Mesenchymal stem cell (in vitro differentiated cells and primary cell): Measurements from ENCODE around the gene MAPKBP1.

Experiments
- DNase-seq: peaks from one replicate; pipeline ENCODE4 v3.0.0-alpha.2; 2013
- H2AFZ ChIP-seq: one replicate; pipeline ENCODE4 v1.6.1; 2013; ENCODE audit warnings: low read depth, mild to moderate bottlenecking, control low read depth, inconsistent platforms, low read length, moderate library complexity
- H2AK5ac ChIP-seq: 2 replicates; pipeline ENCODE4 v1.6.1; 2013; ENCODE audit warnings: low read length, moderate library complexity, mild to moderate bottlenecking, inconsistent platforms; ENCODE audit not compliant: severe bottlenecking
- H2BK120ac ChIP-seq: one replicate; pipeline ENCODE4 v1.6.1; 2013; ENCODE audit warnings: low read depth, mild to moderate bottlenecking, inconsistent platforms, low read length, moderate library complexity
- H2BK12ac ChIP-seq, 2 experiments: one replicate each; pipeline ENCODE4 v1.6.1; 2013; ENCODE audit warnings: inconsistent platforms in 2 of 2, low read length in 2 of 2, mild to moderate bottlenecking in 2 of 2, moderate library complexity in 2 of 2, control low read depth in 1 of 2
- H2BK15ac ChIP-seq: one replicate; pipeline ENCODE4 v1.6.1; 2013; ENCODE audit warnings: mild to moderate bottlenecking, low read depth, inconsistent platforms; ENCODE audit not compliant: poor library complexity, severe bottlenecking
- H2BK5ac ChIP-seq: 2 replicates; pipeline ENCODE4 v1.6.1; 2013; ENCODE audit warnings: low read depth, mild to moderate bottlenecking, low read length, control low read depth, inconsistent platforms; ENCODE audit not compliant: poor library complexity, severe bottlenecking
- H3K14ac ChIP-seq, 2 experiments: one replicate each; pipeline ENCODE4 v1.6.1; 2013; ENCODE audit warnings: inconsistent platforms in 2 of 2, low read length in 2 of 2, control low read depth in 1 of 2, mild to moderate bottlenecking in 1 of 2, moderate library complexity in 1 of 2
- H3K18ac ChIP-seq, 2 experiments: one replicate each; pipeline ENCODE4 v1.6.1; 2013; ENCODE audit warnings: inconsistent platforms in 2 of 2, low read length in 2 of 2, control low read depth in 1 of 2, low read depth in 1 of 2, mild to moderate bottlenecking in 1 of 2
- H3K23ac ChIP-seq, 2 experiments: one replicate each; pipeline ENCODE4 v1.6.1; 2013; ENCODE audit warnings: inconsistent platforms in 2 of 2, low read length in 2 of 2, mild to moderate bottlenecking in 2 of 2, moderate library complexity in 2 of 2, control low read depth in 1 of 2
- H3K27ac ChIP-seq: 2 replicates; pipeline ENCODE4 v1.5.1; 2013; ENCODE audit warnings: mild to moderate bottlenecking, moderate library complexity, low read length, control low read depth, inconsistent platforms; ENCODE audit not compliant: poor library complexity, severe bottlenecking
- H3K27me3 ChIP-seq, 2 experiments: 2 replicates each; pipeline versions ENCODE4 v1.6.1 to v1.7.0; 2013; ENCODE audit warnings: low read length in 2 of 2, mild to moderate bottlenecking in 2 of 2, moderate library complexity in 2 of 2, control low read depth in 1 of 2, inconsistent platforms in 1 of 2; ENCODE audit not compliant: control insufficient read depth in 1 of 2, insufficient read depth in 1 of 2
- H3K36me3 ChIP-seq, 2 experiments: 2 replicates each; pipeline versions ENCODE4 v1.6.1 to v1.7.0; 2013; ENCODE audit warnings: low read length in 2 of 2, control low read depth in 1 of 2, inconsistent platforms in 1 of 2, low read depth in 1 of 2, mild to moderate bottlenecking in 1 of 2; ENCODE audit not compliant: insufficient read depth in 2 of 2, control insufficient read depth in 1 of 2
- H3K4ac ChIP-seq, 2 experiments: one replicate each; pipeline ENCODE4 v1.6.1; 2013; ENCODE audit warnings: inconsistent platforms in 2 of 2, low read length in 2 of 2, mild to moderate bottlenecking in 2 of 2, moderate library complexity in 2 of 2, control low read depth in 1 of 2, low read depth in 1 of 2
- H3K4me1 ChIP-seq: 2 replicates; pipeline ENCODE4 v1.6.1; 2013; ENCODE audit warnings: low read depth, low read length, control low read depth; ENCODE audit not compliant: control insufficient read depth, insufficient read depth
- H3K4me2 ChIP-seq: 2 replicates; pipeline ENCODE4 v1.6.1; 2013; ENCODE audit warnings: low read length, mild to moderate bottlenecking, inconsistent platforms; ENCODE audit not compliant: poor library complexity, severe bottlenecking
- H3K4me3 ChIP-seq, 2 experiments: 2 replicates each; pipeline versions ENCODE4 v1.5.1 to v1.7.0; 2013; ENCODE audit warnings: low read length in 2 of 2, mild to moderate bottlenecking in 2 of 2, control low read depth in 1 of 2, low read depth in 1 of 2; ENCODE audit not compliant: insufficient read depth in 1 of 2
- H3K79me1 ChIP-seq: replicated peaks from 2 replicates; pipeline ENCODE4 v1.6.1; 2013; ENCODE audit warnings: mild to moderate bottlenecking, control low read depth, low read length, inconsistent platforms; ENCODE audit not compliant: poor library complexity, severe bottlenecking
- H3K9ac ChIP-seq: 2 replicates; pipeline ENCODE4 v1.7.0; 2013; ENCODE audit warnings: mild to moderate bottlenecking, low read length, moderate library complexity
- H3K9me3 ChIP-seq: 2 replicates; pipeline ENCODE4 v1.7.0; 2013; ENCODE audit warnings: mild to moderate bottlenecking, low read length; ENCODE audit not compliant: control insufficient read depth
- H4K8ac ChIP-seq: one replicate; pipeline ENCODE4 v1.6.1; 2013; ENCODE audit warnings: inconsistent platforms, mild to moderate bottlenecking, low read length, moderate library complexity
- H4K91ac ChIP-seq: one replicate; pipeline ENCODE4 v1.6.1; 2013; ENCODE audit warnings: mild to moderate bottlenecking, low read length, inconsistent platforms
- WGBS: methylation state at CpG from one replicate; pipeline ENCODE4 v1.1.7; 2013; ENCODE audit warnings: mixed read lengths; 5-methylcytosine and 5-hydroxymethylcytosine counted together

Gene MAPKBP1

DNA sequence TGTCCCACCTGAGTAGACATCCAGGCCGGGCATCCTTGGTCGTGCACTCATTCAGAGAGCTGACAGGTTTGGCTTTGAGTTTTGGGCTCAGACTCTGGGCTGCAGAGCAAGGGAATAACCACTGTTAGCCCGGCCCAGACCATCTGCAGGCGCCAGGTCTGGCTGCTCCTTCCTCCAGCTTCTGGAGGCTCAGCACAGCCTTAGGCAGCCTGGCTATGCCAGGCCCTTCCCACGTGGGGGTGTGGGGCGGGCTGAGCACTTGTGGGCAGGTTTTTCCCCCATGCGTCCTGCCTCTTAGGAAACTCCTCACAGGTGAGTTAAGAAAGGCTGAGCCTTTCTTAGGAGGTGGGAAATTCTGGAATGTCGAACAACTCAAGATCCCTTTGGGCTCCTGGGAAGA lies 75.6 kb downstream of the MAPKBP1 start:
- no peaks in the 10 kb centered on the region for H3K79me1 ChIP-seq
- WGBS, result 81% methylated on average over 8 of the region's 8 CpGs
- H2BK12ac ChIP-seq, result no peak overlapping the region
- no peak overlapping the region for H3K9ac ChIP-seq
- no peak overlapping the region for H2AK5ac ChIP-seq
- H2BK15ac ChIP-seq, result no peak overlapping the region
- no peak overlapping the region for H4K91ac ChIP-seq
- no peak overlapping the region for H3K18ac ChIP-seq
- no peaks in the 10 kb centered on the region for H3K9me3 ChIP-seq
- H3K14ac ChIP-seq, result no peak overlapping the region
- peaks cover 2% of the 10 kb centered on the region for H3K4me1 ChIP-seq
- no peak overlapping the region for H4K8ac ChIP-seq
- H2BK120ac ChIP-seq, result no peak overlapping the region
- H3K23ac ChIP-seq, result no peak overlapping the region
- H3K27me3 ChIP-seq, result peaks cover 0 to 51% of the 10 kb centered on the region in 2 experiments
- no peak for DNase-seq
- H3K4me2 ChIP-seq, result no peak overlapping the region
- no peak overlapping the region for H3K4me3 ChIP-seq
- no peak overlapping the region for H2AFZ ChIP-seq
- H3K27ac ChIP-seq, result no peak overlapping the region
- no peak overlapping the region for H3K4ac ChIP-seq
- peaks cover 17 to 74% of the 10 kb centered on the region in 2 experiments for H3K36me3 ChIP-seq
- H2BK5ac ChIP-seq, result no peak overlapping the region

DNA sequence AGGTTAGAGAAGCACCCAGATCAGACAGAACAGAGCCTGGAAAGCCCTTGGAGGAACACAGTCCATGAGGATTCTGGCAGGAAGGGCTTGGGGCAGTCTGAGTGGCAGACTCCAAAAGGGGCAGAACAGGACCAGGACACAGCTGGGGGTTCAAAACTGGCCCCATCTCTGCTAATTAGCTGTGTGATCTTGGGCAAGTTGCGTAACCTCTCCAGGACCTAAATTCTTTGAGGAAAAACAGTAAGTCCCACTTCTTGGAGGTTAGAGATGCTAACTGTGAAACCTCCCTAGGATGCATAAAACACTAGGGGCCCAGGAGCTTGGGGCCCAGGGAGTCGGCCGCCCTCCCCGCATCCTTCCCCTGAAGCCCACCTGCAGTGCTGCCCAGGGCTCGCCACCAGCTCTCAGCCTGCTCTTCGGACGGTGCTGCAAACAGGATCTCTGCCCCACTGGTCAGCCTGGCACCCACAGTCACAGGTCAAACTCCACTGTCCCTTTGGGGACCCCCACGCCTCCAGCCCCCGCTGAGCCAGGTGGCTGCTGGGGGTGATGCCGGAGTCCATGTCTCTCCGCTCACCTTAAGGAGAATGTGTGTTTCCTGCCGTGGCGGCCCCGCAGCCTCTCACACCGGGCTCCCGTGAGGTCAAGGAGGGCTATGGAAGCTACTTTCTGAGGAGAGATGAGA lies 76.3 kb downstream of the MAPKBP1 start:
- H3K4me2 ChIP-seq, result no peak overlapping the region
- H4K8ac ChIP-seq, result no peak overlapping the region
- no peak overlapping the region for H3K23ac ChIP-seq
- H4K91ac ChIP-seq, result no peak overlapping the region
- H2AK5ac ChIP-seq, result no peak overlapping the region
- WGBS, result 87% methylated on average over 16 of the region's 16 CpGs
- peaks cover 9% of the 10 kb centered on the region for H3K4me1 ChIP-seq
- H2BK12ac ChIP-seq, result no peak overlapping the region
- no peak for DNase-seq
- H3K4me3 ChIP-seq, result no peak overlapping the region
- no peak overlapping the region for H3K9ac ChIP-seq
- H3K27me3 ChIP-seq, result peaks cover 0 to 59% of the 10 kb centered on the region in 2 experiments
- no peaks in the 10 kb centered on the region for H3K79me1 ChIP-seq
- H2BK120ac ChIP-seq, result no peak overlapping the region
- no peak overlapping the region for H3K18ac ChIP-seq
- H3K14ac ChIP-seq, result no peak overlapping the region
- H3K36me3 ChIP-seq, result peaks cover 17 to 74% of the 10 kb centered on the region in 2 experiments
- no peak overlapping the region for H2AFZ ChIP-seq
- H2BK5ac ChIP-seq, result no peak overlapping the region
- no peaks in the 10 kb centered on the region for H3K9me3 ChIP-seq
- H2BK15ac ChIP-seq, result no peak overlapping the region
- H3K4ac ChIP-seq, result no peak overlapping the region
- no peak overlapping the region for H3K27ac ChIP-seq

DNA sequence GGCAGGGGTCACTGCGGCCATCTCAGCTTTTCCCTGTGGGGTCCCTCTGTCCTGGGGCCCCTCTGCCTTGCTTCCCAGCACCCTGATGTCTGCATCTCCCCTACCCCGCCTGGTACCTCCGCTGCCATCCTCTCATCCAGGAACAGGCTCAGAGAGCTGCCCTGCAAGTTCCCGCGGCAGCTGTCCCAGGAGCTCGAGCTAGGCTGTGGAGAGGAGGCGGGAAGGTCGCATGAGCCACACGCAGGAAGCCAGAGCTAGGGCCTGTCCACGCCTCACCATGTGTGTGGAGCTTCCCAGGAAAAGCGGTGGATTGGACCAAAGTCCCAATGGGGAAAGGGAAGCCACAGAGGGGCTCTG lies 76.9 kb downstream of the MAPKBP1 start:
- H3K27ac ChIP-seq, result no peak overlapping the region

DNA sequence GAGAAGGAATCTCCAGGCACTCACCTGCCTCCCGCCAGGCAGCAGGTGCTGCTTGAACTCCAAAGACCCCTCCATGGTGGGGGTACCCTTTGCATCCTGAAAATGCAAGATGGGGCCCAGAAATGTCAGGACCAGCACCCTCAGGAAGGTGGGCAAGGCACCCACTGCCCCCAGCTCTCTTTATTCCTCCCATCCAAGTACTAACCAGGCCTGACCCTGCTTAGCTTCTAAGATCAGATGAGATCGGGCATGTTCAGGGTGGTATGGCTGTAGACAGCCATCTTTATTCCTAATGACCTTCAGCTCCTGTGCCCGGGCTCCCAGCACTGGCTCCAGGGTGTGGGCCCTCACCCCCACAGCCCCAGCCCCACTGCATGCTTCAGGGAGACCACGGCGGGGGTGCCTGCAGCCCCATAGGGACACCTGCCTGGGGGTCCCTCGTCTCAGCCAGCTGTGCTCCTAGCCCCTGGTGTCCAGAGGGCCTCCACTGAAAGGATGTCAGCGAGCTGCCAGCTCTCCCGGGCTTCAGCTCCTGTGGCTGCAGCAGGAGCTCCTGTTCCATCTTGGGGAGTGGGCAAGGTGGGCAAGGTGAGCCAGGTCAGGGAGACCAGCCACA lies 77.6 kb downstream of the MAPKBP1 start:
- Histone ChIP-seq H3K27ac (no peak overlapping the region), H3K4ac (no peak overlapping the region), H3K9ac (no peak overlapping the region), H3K27me3 (peaks cover 0 to 71% of the 10 kb centered on the region in 2 experiments), H4K91ac (no peak overlapping the region), H3K36me3 (peaks cover 8 to 69% of the 10 kb centered on the region in 2 experiments), H2BK12ac (no peak overlapping the region), H3K4me2 (no peak overlapping the region), H2AFZ (no peak overlapping the region), H3K23ac (no peak overlapping the region), H3K14ac (no peak overlapping the region), H2BK5ac (no peak overlapping the region), H3K18ac (no peak overlapping the region), H3K4me1 (peaks cover 10% of the 10 kb centered on the region), H2BK15ac (no peak overlapping the region), H2BK120ac (no peak overlapping the region), H3K79me1 (no peaks in the 10 kb centered on the region), H3K4me3 (no peak overlapping the region), H3K9me3 (no peaks in the 10 kb centered on the region), H2AK5ac (no peak overlapping the region), H4K8ac (no peak overlapping the region)
- DNase-seq, result no peak
- WGBS, result 93% methylated on average over 6 of the region's 8 CpGs

More for the DNA sequence above, 76.9 kb downstream of the MAPKBP1 start:
- no peak overlapping the region for H3K4ac ChIP-seq
- H3K9me3 ChIP-seq, result no peaks in the 10 kb centered on the region
- H2BK5ac ChIP-seq, result no peak overlapping the region
- peaks cover 0 to 64% of the 10 kb centered on the region in 2 experiments for H3K27me3 ChIP-seq
- WGBS, result 88% methylated on average over 11 of the region's 11 CpGs
- no peak overlapping the region for H3K9ac ChIP-seq
- H3K36me3 ChIP-seq, result peaks cover 14 to 70% of the 10 kb centered on the region in 2 experiments
- no peak overlapping the region for H3K4me2 ChIP-seq
- H3K4me3 ChIP-seq, result no peak overlapping the region
- no peak overlapping the region for H4K8ac ChIP-seq
- H3K14ac ChIP-seq, result no peak overlapping the region
- no peak overlapping the region for H2BK12ac ChIP-seq
- no peak overlapping the region for H3K23ac ChIP-seq
- no peak for DNase-seq
- no peak overlapping the region for H2AK5ac ChIP-seq
- H3K79me1 ChIP-seq, result no peaks in the 10 kb centered on the region
- no peak overlapping the region for H2BK120ac ChIP-seq
- H3K4me1 ChIP-seq, result peaks cover 10% of the 10 kb centered on the region
- H2AFZ ChIP-seq, result no peak overlapping the region
- no peak overlapping the region for H4K91ac ChIP-seq
- H3K18ac ChIP-seq, result no peak overlapping the region
- no peak overlapping the region for H2BK15ac ChIP-seq
